ENCODE measurements around the gene LHFPL2.
"Not testable (repeated sequence)": the region's sequence is repeated elsewhere in the genome, so short reads cannot be mapped to it uniquely, and the experiment has no call there.

LHFPL2 gene

DNA sequence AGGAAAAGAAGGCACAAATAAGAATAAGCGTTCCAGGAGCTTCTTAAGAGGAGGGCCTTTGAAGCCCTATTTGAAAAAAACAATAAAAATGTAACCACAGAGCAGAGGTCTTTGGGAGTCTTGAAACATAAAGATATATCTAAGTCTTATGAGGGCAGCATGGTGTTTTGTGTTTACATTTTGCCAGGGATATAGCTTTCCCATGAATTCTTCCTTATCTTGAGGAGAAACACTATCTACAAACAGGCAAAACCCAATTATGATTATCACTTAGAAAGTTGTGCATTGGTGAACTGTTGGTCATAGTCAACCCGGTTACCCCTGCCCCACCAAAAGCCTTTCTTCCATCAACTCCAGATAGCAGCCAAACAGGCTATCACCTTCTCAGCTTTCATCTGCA lies 23.6 kb upstream of the LHFPL2 start:
- no peak for DNase-seq (ENCODE audit: extremely low spot score)
- CTCF ChIA-PET, result interaction anchor here (0.6 to 0.7 kb wide), 2 partner anchors 261 to 293 kb away, joined by 4 to 6 read pairs; no protein-coding TSS in a partner anchor
- TF ChIP-seq ZNF384 (IDR thresholded peaks at IDR 0.05) (no peak), CTBP1 (IDR thresholded peaks at IDR 0.05; ENCODE audit: borderline replicate concordance) (no peak), FOXA1 (IDR thresholded peaks at IDR 0.05) (no peak), TARDBP (IDR thresholded peaks at IDR 0.05) (no peak), HDGF (IDR thresholded peaks at IDR 0.05; ENCODE audit: borderline replicate concordance) (no peak), FOXM1 (IDR thresholded peaks at IDR 0.05; ENCODE audit: borderline replicate concordance) (no peak), ARNT (IDR thresholded peaks at IDR 0.05) (no peak), L3MBTL2 (conservative IDR thresholded peaks at IDR 0.05) (no peak)
- TF ChIP-seq, protein P1, sequence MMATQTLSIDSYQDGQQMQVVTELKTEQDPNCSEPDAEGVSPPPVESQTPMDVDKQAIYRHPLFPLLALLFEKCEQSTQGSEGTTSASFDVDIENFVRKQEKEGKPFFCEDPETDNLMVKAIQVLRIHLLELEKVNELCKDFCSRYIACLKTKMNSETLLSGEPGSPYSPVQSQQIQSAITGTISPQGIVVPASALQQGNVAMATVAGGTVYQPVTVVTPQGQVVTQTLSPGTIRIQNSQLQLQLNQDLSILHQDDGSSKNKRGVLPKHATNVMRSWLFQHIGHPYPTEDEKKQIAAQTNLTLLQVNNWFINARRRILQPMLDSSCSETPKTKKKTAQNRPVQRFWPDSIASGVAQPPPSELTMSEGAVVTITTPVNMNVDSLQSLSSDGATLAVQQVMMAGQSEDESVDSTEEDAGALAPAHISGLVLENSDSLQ (IDR thresholded peaks at IDR 0.05), result no peak
- POLR2A ChIA-PET, result no interaction called here

DNA sequence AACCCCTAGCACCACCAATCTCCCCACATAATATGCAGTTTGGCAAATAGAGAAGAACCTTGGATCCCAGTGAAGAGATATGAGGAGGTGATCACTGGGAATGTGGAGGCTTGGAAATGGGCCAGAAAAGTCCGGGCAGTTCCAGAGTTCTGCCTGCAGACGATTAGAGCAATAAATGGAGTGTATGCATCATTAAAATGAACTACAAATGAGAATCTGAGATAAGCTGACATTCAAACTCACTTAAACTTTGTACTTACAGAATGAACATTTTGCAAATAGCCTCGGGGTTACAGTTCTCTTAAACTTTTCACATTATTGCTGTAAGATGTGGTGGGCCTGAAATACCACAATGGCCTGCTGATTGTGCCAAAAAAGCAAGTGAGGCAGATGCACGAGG lies 23.0 kb upstream of the LHFPL2 start:
- CTCF ChIA-PET, result interaction anchor here (0.6 to 0.7 kb wide), 2 partner anchors 261 to 293 kb away, joined by 4 to 6 read pairs; no protein-coding TSS in a partner anchor
- TF ChIP-seq CTBP1 (IDR thresholded peaks at IDR 0.05; ENCODE audit: borderline replicate concordance) (no peak), L3MBTL2 (conservative IDR thresholded peaks at IDR 0.05) (no peak), FOXK2 (IDR thresholded peaks at IDR 0.05) (no peak), NFRKB (IDR thresholded peaks at IDR 0.05) (no peak), ARNT (IDR thresholded peaks at IDR 0.05) (no peak), ZNF384 (IDR thresholded peaks at IDR 0.05) (no peak), SP1 (IDR thresholded peaks at IDR 0.05) (no peak), LEF1 (IDR thresholded peaks at IDR 0.05; ENCODE audit: borderline replicate concordance) (no peak), ELF4 (IDR thresholded peaks at IDR 0.05) (no peak), SUZ12 (IDR thresholded peaks at IDR 0.05) (no peak), FOXM1 (IDR thresholded peaks at IDR 0.05; ENCODE audit: borderline replicate concordance) (no peak), HDGF (IDR thresholded peaks at IDR 0.05; ENCODE audit: borderline replicate concordance) (no peak), BHLHE40 (IDR thresholded peaks at IDR 0.05; ENCODE audit: borderline replicate concordance) (no peak), TARDBP (IDR thresholded peaks at IDR 0.05) (no peak), FOXA1 (IDR thresholded peaks at IDR 0.05) (no peak)
- TF ChIP-seq, protein P1 (IDR thresholded peaks at IDR 0.05), result no peak
- POLR2A ChIA-PET, result no interaction called here
- no peak for DNase-seq (ENCODE audit: extremely low spot score)

DNA sequence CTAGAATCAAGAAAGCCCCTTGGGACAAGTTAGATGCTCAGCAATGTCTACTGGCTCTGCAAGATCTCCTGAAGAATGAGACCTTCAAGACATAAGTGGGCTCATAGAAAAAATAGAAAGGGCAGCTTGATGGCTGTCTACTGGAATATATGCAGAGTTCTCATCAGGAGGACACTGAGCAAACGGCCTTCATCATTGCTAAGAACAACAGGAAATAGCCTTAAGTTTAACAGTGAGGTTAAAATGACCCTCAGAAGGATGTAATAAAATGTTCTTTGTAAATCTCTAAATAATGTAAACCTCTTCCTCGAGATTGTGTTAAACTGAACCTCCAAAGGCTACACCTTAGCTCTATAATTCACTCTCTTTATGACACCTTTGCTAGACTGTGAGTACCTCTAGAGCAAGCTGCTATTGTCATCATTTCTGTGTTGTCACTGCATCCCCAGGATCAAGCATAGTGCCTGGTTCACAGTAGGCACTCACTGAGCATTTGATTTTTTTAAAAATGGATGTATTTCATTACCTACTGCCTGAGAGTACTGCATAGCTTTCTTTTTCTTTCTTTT lies 22.2 kb upstream of the LHFPL2 start:
- CTCF ChIA-PET, result no interaction called here

DNA sequence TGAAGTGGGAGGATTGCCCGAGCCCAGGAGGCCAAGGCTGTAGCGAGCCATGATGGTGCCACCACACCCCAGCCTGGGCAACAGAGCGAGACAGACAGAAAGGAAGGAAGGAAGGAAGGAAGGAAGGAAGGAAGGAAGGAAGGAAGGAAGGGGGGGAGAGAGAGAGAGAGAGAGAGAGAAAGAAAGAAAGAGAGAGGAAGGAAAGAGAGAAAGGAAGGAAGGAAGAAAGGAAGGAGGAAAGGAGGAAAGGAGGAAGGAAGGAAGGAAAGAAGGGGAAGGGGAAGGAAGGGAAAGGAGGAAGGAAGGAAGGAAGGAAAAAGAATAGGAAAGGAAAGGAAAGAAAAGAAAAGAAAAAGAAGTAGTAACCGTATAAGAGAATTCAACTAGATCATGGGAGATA lies 20.8 kb upstream of the LHFPL2 start:
- TF ChIP-seq FOXM1 (IDR thresholded peaks at IDR 0.05; ENCODE audit: borderline replicate concordance), result no peak
- TF ChIP-seq HDGF (IDR thresholded peaks at IDR 0.05; ENCODE audit: borderline replicate concordance), result no peak
- TF ChIP-seq L3MBTL2 (conservative IDR thresholded peaks at IDR 0.05), result no peak
- TF ChIP-seq FOXA1 (IDR thresholded peaks at IDR 0.05), result no peak
- TF ChIP-seq FOXK2 (IDR thresholded peaks at IDR 0.05), result no peak
- TF ChIP-seq NFRKB (IDR thresholded peaks at IDR 0.05), result no peak
- no peak for TF ChIP-seq SP1 (IDR thresholded peaks at IDR 0.05)
- TF ChIP-seq LEF1 (IDR thresholded peaks at IDR 0.05; ENCODE audit: borderline replicate concordance), result no peak
- TF ChIP-seq, protein P1 (IDR thresholded peaks at IDR 0.05), result no peak
- no peak for TF ChIP-seq TARDBP (IDR thresholded peaks at IDR 0.05)
- no peak for TF ChIP-seq ELF4 (IDR thresholded peaks at IDR 0.05)
- no peak for TF ChIP-seq ZNF384 (IDR thresholded peaks at IDR 0.05)
- TF ChIP-seq CTBP1 (IDR thresholded peaks at IDR 0.05; ENCODE audit: borderline replicate concordance), result no peak
- no peak for TF ChIP-seq SUZ12 (IDR thresholded peaks at IDR 0.05)
- DNase-seq (ENCODE audit: extremely low spot score), result no peak
- CTCF ChIA-PET, result interaction anchor here (0.6 kb wide), 1 partner anchor 216 kb away, joined by 3 read pairs; no protein-coding TSS in a partner anchor
- POLR2A ChIA-PET, result no interaction called here

More for the DNA sequence above, 22.2 kb upstream of the LHFPL2 start:
- TF ChIP-seq SUZ12 (IDR thresholded peaks at IDR 0.05) (no peak), BHLHE40 (IDR thresholded peaks at IDR 0.05; ENCODE audit: borderline replicate concordance) (no peak), FOXM1 (IDR thresholded peaks at IDR 0.05; ENCODE audit: borderline replicate concordance) (no peak), CTBP1 (IDR thresholded peaks at IDR 0.05; ENCODE audit: borderline replicate concordance) (no peak), L3MBTL2 (conservative IDR thresholded peaks at IDR 0.05) (no peak), LEF1 (IDR thresholded peaks at IDR 0.05; ENCODE audit: borderline replicate concordance) (no peak), FOXA1 (IDR thresholded peaks at IDR 0.05) (no peak), TARDBP (IDR thresholded peaks at IDR 0.05) (no peak), ARNT (IDR thresholded peaks at IDR 0.05) (no peak), ELF4 (IDR thresholded peaks at IDR 0.05) (no peak), FOXK2 (IDR thresholded peaks at IDR 0.05) (no peak), NFRKB (IDR thresholded peaks at IDR 0.05) (no peak), SP1 (IDR thresholded peaks at IDR 0.05) (no peak), ZNF384 (IDR thresholded peaks at IDR 0.05) (no peak), HDGF (IDR thresholded peaks at IDR 0.05; ENCODE audit: borderline replicate concordance) (no peak)
- TF ChIP-seq, protein P1 (IDR thresholded peaks at IDR 0.05), result no peak
- no peak for DNase-seq (ENCODE audit: extremely low spot score)
- POLR2A ChIA-PET, result no interaction called here

DNA sequence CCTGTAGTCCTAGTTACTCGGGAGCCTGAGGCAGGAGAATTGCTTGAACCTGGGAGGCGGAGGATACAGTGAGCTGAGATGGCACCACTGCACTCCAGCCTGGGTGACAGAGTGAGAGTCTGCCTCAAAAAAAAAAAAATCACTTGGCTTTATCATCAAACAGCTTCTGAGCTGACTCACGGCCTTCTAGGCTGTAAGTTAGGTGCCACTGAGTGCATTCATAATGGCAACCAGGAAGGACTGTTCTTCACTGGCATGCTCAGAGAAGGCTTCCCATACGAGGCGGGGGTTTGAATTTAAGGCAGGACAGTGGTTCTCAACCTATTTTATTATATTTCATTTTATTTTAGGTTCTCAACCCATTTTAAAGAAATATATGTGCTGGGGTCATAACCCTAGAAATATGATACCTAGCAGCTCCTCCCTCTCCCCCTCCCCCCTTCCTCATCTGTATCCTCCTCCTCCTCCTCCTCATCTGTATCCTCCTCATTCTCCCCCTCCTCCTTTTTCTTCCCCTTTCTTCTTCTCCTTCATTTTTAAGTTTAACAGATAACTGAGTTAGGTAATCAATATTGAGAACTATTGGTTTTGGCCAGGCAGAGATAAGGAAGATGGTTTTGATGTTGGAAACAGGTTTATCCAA lies 19.0 kb upstream of the LHFPL2 start:
- TF ChIP-seq SUZ12 (IDR thresholded peaks at IDR 0.05) (no peak), CTBP1 (IDR thresholded peaks at IDR 0.05; ENCODE audit: borderline replicate concordance) (no peak), SP1 (IDR thresholded peaks at IDR 0.05) (no peak), FOXA1 (IDR thresholded peaks at IDR 0.05) (no peak), ZNF384 (IDR thresholded peaks at IDR 0.05) (no peak), L3MBTL2 (conservative IDR thresholded peaks at IDR 0.05) (no peak), BHLHE40 (IDR thresholded peaks at IDR 0.05; ENCODE audit: borderline replicate concordance) (no peak), NFRKB (IDR thresholded peaks at IDR 0.05) (no peak)
- DNase-seq (ENCODE audit: extremely low spot score), result no peak
- CTCF ChIA-PET, result no interaction called here
- POLR2A ChIA-PET, result no interaction called here

DNA sequence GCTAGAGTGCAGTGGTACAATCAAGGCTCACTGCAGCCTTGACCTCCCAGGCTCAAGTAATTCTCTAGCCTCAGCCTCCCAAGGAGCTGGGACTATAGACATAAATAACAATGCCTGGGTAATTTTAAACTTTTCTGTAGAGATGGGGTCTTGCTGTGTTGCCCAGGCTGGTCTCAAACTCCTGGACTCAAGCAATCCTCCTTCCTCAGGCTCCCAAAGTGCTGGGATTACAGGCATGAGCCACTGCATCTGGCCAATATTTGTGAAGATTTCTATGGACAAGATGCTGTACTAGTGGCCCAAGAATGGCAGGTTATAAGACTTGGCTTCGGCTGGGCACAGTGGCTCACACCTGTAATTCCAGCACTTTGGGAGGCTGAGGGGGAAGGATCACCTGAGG lies 18.4 kb upstream of the LHFPL2 start:
- POLR2A ChIA-PET; DNase-seq (ENCODE audit: extremely low spot score); CTCF ChIA-PET: not testable (repeated sequence)
